Neural cell (in vitro differentiated cells): ENCODE results near the gene BNIP2. TPM values are rescaled to one million over a fixed set of nuclear protein-coding genes. Genes with fewer than 3 reads are reported as not detected.

ENCODE experiments used
- H2AFZ ChIP-seq: fragments of 200-600, 300-800 bp; sonication (generic), shearing (Covaris generic); 2 replicates; pipeline ENCODE4 v1.6.0; 2014; ENCODE audit warnings: low read depth, mild to moderate bottlenecking, antibody characterized with exemption, low read length, moderate library complexity
- H3F3A ChIP-seq: fragments of 200-600 bp; shearing (Covaris generic); 2 replicates; pipeline ENCODE4 v1.6.1; 2016; ENCODE audit warnings: mild to moderate bottlenecking, moderate library complexity, mixed read lengths, antibody characterized with exemption, low read length; ENCODE audit not compliant: insufficient read depth, poor library complexity, severe bottlenecking
- H3K27ac ChIP-seq: fragments of 200-600, 300-800 bp; sonication (generic), shearing (Covaris generic); 2 replicates; pipeline ENCODE4 v1.5.1; 2014; ENCODE audit warnings: mild to moderate bottlenecking, low read length, moderate library complexity
- H3K27me3 ChIP-seq: fragments of 300-800, 200-600 bp; sonication (generic), shearing (Covaris generic); 2 replicates; pipeline ENCODE4 v1.6.0; 2014; ENCODE audit warnings: mild to moderate bottlenecking, low read depth, low read length, moderate library complexity; ENCODE audit not compliant: insufficient read depth
- H3K36me3 ChIP-seq: fragments of 300-800, 200-600 bp; sonication (generic), shearing (Covaris generic); 2 replicates; pipeline ENCODE4 v1.5.1; 2014; ENCODE audit warnings: mild to moderate bottlenecking, antibody characterized with exemption, low read length, moderate library complexity; ENCODE audit not compliant: insufficient read depth
- H3K4me2 ChIP-seq: fragments of 300-800, 200-600 bp; sonication (generic), shearing (Covaris generic); 2 replicates; pipeline ENCODE4 v1.6.0; 2014; ENCODE audit warnings: mild to moderate bottlenecking, low read length
- H3K4me3 ChIP-seq: fragments of 300-800, 200-600 bp; sonication (generic), shearing (Covaris generic); 2 replicates; pipeline ENCODE4 v1.5.1; 2014; ENCODE audit warnings: mild to moderate bottlenecking, low read length, moderate library complexity
- H3K79me2 ChIP-seq: fragments of 200-600 bp; shearing (Covaris generic); replicated peaks from 2 replicates; pipeline ENCODE4 v1.6.0; 2014; ENCODE audit warnings: mild to moderate bottlenecking, low read length, moderate library complexity; ENCODE audit not compliant: insufficient read depth
- H3K9ac ChIP-seq: fragments of 300-800, 200-600 bp; sonication (generic), shearing (Covaris generic); 2 replicates; pipeline ENCODE4 v1.6.1; 2016; ENCODE audit warnings: mild to moderate bottlenecking, low read length, mixed read lengths
- H3K9me2 ChIP-seq: fragments of 200-600 bp; shearing (Covaris generic); 2 replicates; pipeline ENCODE4 v1.6.1; 2016; ENCODE audit warnings: mild to moderate bottlenecking, low read length, mixed read lengths; ENCODE audit not compliant: insufficient read depth
- H3K9me3 ChIP-seq: fragments of 200-600, 300-800 bp; sonication (generic), shearing (Covaris generic); 2 replicates; pipeline ENCODE4 v1.6.1; 2016; ENCODE audit warnings: mild to moderate bottlenecking, mixed run types, low read length, moderate library complexity, mixed read lengths
- H4K20me1 ChIP-seq: fragments of 200-600 bp; shearing (Covaris generic); 2 replicates; pipeline ENCODE4 v1.6.1; 2016; ENCODE audit warnings: mild to moderate bottlenecking, mixed run types; ENCODE audit not compliant: insufficient read depth
- CTCF ChIP-seq: fragments of 450-650 bp; IDR thresholded peaks from 2 replicates; pipeline ENCODE4 v1.5.1; 2014; ENCODE audit warnings: antibody characterized with exemption, mild to moderate bottlenecking, moderate library complexity; ENCODE audit not compliant: poor library complexity, severe bottlenecking
- EP300 ChIP-seq: fragments of 450-650 bp; conservative IDR thresholded peaks from 2 replicates; pipeline ENCODE4 v1.6.1; 2014; ENCODE audit warnings: antibody characterized with exemption, mild to moderate bottlenecking, moderate library complexity; ENCODE audit not compliant: poor library complexity, severe bottlenecking
- EZH2 ChIP-seq: fragments of 200-600, 300-800 bp; shearing (Covaris generic), sonication (generic); IDR thresholded peaks from 2 replicates; pipeline ENCODE4 v1.6.1; 2014; ENCODE audit warnings: antibody characterized with exemption, low read length, borderline replicate concordance, mild to moderate bottlenecking; ENCODE audit not compliant: insufficient read depth, poor library complexity, severe bottlenecking
- MXI1 ChIP-seq: fragments of 450-650 bp; conservative IDR thresholded peaks from 2 replicates; pipeline ENCODE4 v1.6.1; 2014; ENCODE audit warnings: antibody characterized with exemption, mild to moderate bottlenecking; ENCODE audit not compliant: poor library complexity, severe bottlenecking
- POLR2AphosphoS5 ChIP-seq: IDR thresholded peaks from 2 replicates; pipeline ENCODE4 v1.6.1; 2012
- RAD21 ChIP-seq: fragments of 450-650 bp; conservative IDR thresholded peaks from 2 replicates; pipeline ENCODE4 v1.6.1; 2014; ENCODE audit warnings: antibody characterized with exemption, mild to moderate bottlenecking, moderate library complexity
- REST ChIP-seq: IDR thresholded peaks from 2 replicates; pipeline ENCODE4 v1.6.1; 2012; ENCODE audit warnings: borderline replicate concordance
- SMC3 ChIP-seq: fragments of 450-650 bp; conservative IDR thresholded peaks from 2 replicates; pipeline ENCODE4 v1.6.1; 2014; ENCODE audit warnings: antibody characterized with exemption, mild to moderate bottlenecking, moderate library complexity; ENCODE audit not compliant: poor library complexity
- TAF1 ChIP-seq: IDR thresholded peaks from 2 replicates; pipeline ENCODE4 v1.6.1; 2012; ENCODE audit warnings: low read depth
- polyA plus RNA-seq: library from polyadenylated mRNA; depleted of rRNA; stranded (reverse); fragments of >200 nt; gene quantifications from 2 replicates; pipeline ENCODE4 v1.2.3, GENCODE V29; 2014

The BNIP2 gene
- polyA plus RNA-seq, 1 donor from 2014 or later, result 142 TPM

GRCh38 chr15:59722037-59722436 lies 32.9 kb upstream of the BNIP2 start:
- no peak overlapping the region for H3K4me3 ChIP-seq
- H3K4me2 ChIP-seq, result no peak overlapping the region
- H3K9me2 ChIP-seq, result no peaks in the 10 kb centered on the region
- no peak for TF ChIP-seq RAD21
- H3K9ac ChIP-seq, result no peak overlapping the region
- no peaks in the 10 kb centered on the region for H3F3A ChIP-seq
- no peaks in the 10 kb centered on the region for H4K20me1 ChIP-seq
- no peaks in the 10 kb centered on the region for H3K36me3 ChIP-seq
- H3K27ac ChIP-seq, result no peak overlapping the region
- H3K27me3 ChIP-seq, result no peaks in the 10 kb centered on the region
- no peaks in the 10 kb centered on the region for H3K9me3 ChIP-seq
- H2AFZ ChIP-seq, result no peak overlapping the region
- H3K79me2 ChIP-seq, result no peaks in the 10 kb centered on the region

GRCh38 chr15:59721411-59721810 lies 32.3 kb upstream of the BNIP2 start:
- Histone ChIP-seq H3K4me2 (no peak overlapping the region), H2AFZ (no peak overlapping the region), H3F3A (no peaks in the 10 kb centered on the region), H4K20me1 (no peaks in the 10 kb centered on the region), H3K4me3 (no peak overlapping the region), H3K79me2 (no peaks in the 10 kb centered on the region), H3K36me3 (no peaks in the 10 kb centered on the region), H3K9me2 (no peaks in the 10 kb centered on the region), H3K27me3 (no peaks in the 10 kb centered on the region), H3K27ac (no peak overlapping the region), H3K9me3 (no peaks in the 10 kb centered on the region), H3K9ac (no peak overlapping the region)
- TF ChIP-seq TAF1 (no peak), CTCF (no peak), MXI1 (no peak), SMC3 (no peak), POLR2AphosphoS5 (no peak), EZH2 (no peak), RAD21 (no peak), REST (no peak), EP300 (no peak)

DNA sequence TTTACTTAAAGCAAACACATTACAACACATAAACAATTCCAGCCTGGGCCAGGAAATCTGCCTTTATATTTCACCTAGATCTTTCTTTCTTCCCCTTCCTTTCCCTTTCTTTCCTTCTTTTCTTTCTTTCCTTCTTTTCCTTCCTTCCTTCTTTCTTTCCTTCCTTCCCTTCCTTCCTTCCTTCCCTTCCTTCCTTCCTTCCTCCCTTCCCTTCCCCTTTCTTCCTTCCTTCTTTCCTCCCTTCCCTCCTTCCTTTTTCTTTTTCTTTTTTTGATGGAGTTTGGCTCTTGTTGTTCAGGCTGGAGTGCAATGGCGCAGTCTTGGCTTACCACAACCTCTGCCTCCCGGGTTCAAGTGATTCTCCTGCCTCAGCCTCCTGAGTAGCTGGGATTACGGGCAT lies 24.1 kb upstream of the BNIP2 start:
- no peak overlapping the region for H3K9ac ChIP-seq
- H4K20me1 ChIP-seq, result no peaks in the 10 kb centered on the region
- no peaks in the 10 kb centered on the region for H3K36me3 ChIP-seq
- no peaks in the 10 kb centered on the region for H3K9me3 ChIP-seq
- TF ChIP-seq EZH2 (no peak), CTCF (no peak), TAF1 (no peak), EP300 (no peak), MXI1 (no peak), POLR2AphosphoS5 (no peak), RAD21 (no peak), REST (no peak), SMC3 (no peak)
- no peak overlapping the region for H2AFZ ChIP-seq
- no peaks in the 10 kb centered on the region for H3F3A ChIP-seq
- H3K4me2 ChIP-seq, result no peak overlapping the region
- no peak overlapping the region for H3K4me3 ChIP-seq
- H3K27ac ChIP-seq, result no peak overlapping the region
- H3K79me2 ChIP-seq, result no peaks in the 10 kb centered on the region
- H3K27me3 ChIP-seq, result no peaks in the 10 kb centered on the region
- no peaks in the 10 kb centered on the region for H3K9me2 ChIP-seq
